ENCODE data around the gene VAV3.

- no peak for TF ChIP-seq CTCF (IDR thresholded peaks at IDR 0.05)
- no peak for TF ChIP-seq POLR2A (IDR thresholded peaks at IDR 0.05)
These were observed 50.7 kb downstream of the VAV3 start for GRCh38 chr1:107914119-107914765.
